Thoracic aorta (tissue), 2 donors: ENCODE measurements around the gene TMEM253. TPM values are rescaled to one million over a fixed set of nuclear protein-coding genes. Genes with fewer than 3 reads are reported as not detected.

Source experiments
- ATAC-seq: fragments of 150-250 bp; one replicate; pipeline ENCODE4 v1.8.0; 2017; ENCODE audit warnings: low read depth; ENCODE audit not compliant: insufficient number of reproducible peaks, low FRiP score
- DNase-seq: peaks from one replicate; pipeline ENCODE4 v3.0.0-alpha.2; 2020; ENCODE audit warnings: low spot score
- H3K27ac ChIP-seq, 2 donors: fragments of 200-600 bp; sonication (generic); 1 replicate in 1 of 2; 2 replicates in 1 of 2; pipeline ENCODE4 v1.5.1; 2016; ENCODE audit warnings: mild to moderate bottlenecking in 2 of 2, moderate library complexity in 2 of 2
- H3K27me3 ChIP-seq: fragments of 200-600 bp; sonication (generic); replicated peaks from 2 replicates; pipeline ENCODE4 v1.6.0; 2016; ENCODE audit warnings: mild to moderate bottlenecking; ENCODE audit not compliant: insufficient read depth
- H3K36me3 ChIP-seq: fragments of 200-600 bp; sonication (generic); one replicate; pipeline ENCODE4 v1.5.1; 2016
- H3K4me1 ChIP-seq, 2 donors: fragments of 200-600 bp; sonication (generic); 1 replicate in 1 of 2; 2 replicates in 1 of 2; pipeline versions ENCODE4 v1.5.1 to v1.6.0; 2016; ENCODE audit warnings: low read depth in 2 of 2, mild to moderate bottlenecking in 1 of 2; ENCODE audit not compliant: control insufficient read depth in 1 of 2
- H3K4me3 ChIP-seq: fragments of 200-600 bp; sonication (generic); 2 replicates; pipeline ENCODE4 v1.5.1; 2016; ENCODE audit warnings: mild to moderate bottlenecking
- H3K9me3 ChIP-seq: fragments of 200-600 bp; sonication (generic); 2 replicates; pipeline ENCODE4 v1.5.1; 2016
- total RNA-seq, 2 donors: library from RNA; depleted of rRNA; stranded (reverse); fragments of >200 nt; gene quantifications; one replicate each; pipeline versions ENCODE4 v1.1.0 to v1.2.3, GENCODE V29; 2016
- TF ChIP-seq, protein P1 (sequence below): fragments of 200-600 bp; sonication (generic); IDR thresholded peaks from one replicate; pipeline ENCODE4 v1.5.1; 2019; ENCODE audit warnings: antibody characterized with exemption

TMEM253 gene
- total RNA-seq, 2 donors from 2014 or later = not detected

DNA sequence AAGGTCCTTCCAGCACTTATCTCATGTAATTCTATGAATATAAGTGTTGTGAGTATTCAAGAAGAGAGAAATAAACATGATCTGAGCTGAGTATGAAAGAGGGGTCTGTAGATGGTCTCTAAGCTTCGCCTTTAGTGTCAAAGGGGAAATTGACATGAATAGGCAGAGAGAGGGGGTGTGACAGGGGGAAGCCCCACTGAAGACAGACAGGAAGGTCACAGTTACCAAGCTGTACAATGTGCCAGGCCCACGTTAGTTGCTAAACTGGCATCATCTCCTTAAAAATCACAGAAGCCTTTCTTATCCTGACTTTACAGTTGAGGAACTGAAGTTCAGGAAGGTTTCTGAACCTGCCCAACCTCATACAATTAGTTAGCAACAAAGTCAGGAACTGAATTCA lies 23.2 kb upstream of the TMEM253 start:
- Histone ChIP-seq H3K36me3 (peaks cover 81% of the 10 kb centered on the region), H3K4me3 (no peak overlapping the region), H3K4me1 (peaks cover 0 to 3% of the 10 kb centered on the region in 2 donors), H3K9me3 (no peaks in the 10 kb centered on the region), H3K27ac (no peak overlapping the region), H3K27me3 (no peaks in the 10 kb centered on the region)
- ATAC-seq (no peak), DNase-seq (no peak)
- TF ChIP-seq, protein P1, sequence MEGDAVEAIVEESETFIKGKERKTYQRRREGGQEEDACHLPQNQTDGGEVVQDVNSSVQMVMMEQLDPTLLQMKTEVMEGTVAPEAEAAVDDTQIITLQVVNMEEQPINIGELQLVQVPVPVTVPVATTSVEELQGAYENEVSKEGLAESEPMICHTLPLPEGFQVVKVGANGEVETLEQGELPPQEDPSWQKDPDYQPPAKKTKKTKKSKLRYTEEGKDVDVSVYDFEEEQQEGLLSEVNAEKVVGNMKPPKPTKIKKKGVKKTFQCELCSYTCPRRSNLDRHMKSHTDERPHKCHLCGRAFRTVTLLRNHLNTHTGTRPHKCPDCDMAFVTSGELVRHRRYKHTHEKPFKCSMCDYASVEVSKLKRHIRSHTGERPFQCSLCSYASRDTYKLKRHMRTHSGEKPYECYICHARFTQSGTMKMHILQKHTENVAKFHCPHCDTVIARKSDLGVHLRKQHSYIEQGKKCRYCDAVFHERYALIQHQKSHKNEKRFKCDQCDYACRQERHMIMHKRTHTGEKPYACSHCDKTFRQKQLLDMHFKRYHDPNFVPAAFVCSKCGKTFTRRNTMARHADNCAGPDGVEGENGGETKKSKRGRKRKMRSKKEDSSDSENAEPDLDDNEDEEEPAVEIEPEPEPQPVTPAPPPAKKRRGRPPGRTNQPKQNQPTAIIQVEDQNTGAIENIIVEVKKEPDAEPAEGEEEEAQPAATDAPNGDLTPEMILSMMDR = no peak

DNA sequence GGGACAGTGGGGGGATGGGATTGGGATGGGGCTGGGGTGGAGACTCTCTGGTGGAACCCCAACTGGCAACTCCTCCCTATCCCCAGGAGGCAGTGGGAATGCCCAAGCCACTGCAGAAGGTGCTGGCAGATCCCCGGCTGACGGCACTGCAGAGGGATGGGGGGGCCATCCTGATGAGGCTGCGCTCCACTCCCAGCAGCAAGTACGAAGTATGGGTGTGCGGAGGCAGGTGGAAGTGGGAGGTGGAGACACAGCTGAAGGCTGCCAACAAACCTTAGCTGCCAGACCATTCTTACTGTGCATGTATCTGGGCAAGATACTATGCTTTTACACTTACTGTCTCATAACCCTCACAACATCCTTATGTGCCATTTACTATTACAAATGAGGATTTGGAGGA lies 22.6 kb upstream of the TMEM253 start:
- H3K27ac ChIP-seq = no peak overlapping the region
- TF ChIP-seq, protein P1 = no peak
- no peak overlapping the region for H3K4me3 ChIP-seq
- no peak for ATAC-seq
- no peaks in the 10 kb centered on the region for H3K4me1 ChIP-seq
- DNase-seq = no peak
- H3K9me3 ChIP-seq = no peaks in the 10 kb centered on the region
- H3K27me3 ChIP-seq = no peaks in the 10 kb centered on the region
- peaks cover 85% of the 10 kb centered on the region for H3K36me3 ChIP-seq

DNA sequence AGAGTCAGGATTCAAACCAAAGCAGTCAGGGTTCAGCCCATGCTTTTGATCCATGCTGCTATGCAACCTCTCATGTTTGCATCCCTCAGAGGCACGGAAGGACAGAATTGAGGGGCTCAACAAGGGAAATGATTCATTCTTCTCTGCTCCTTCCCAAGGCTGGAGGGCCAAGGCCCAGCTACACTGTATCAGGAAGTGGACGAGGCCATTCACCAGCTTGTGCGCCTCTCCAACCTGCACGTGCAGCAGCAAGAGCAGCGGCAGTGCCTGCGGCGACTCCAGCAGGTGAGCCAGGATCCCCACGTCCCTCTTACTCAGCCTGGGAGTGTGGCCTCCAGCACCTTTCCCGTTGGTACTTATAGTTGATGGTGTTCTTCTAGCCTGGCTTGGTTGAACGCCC lies 22.1 kb upstream of the TMEM253 start:
- no peak overlapping the region for H3K4me3 ChIP-seq
- DNase-seq (no peak), ATAC-seq (no peak)
- TF ChIP-seq, protein P1 = no peak
- no peak overlapping the region for H3K27ac ChIP-seq
- no peaks in the 10 kb centered on the region for H3K27me3 ChIP-seq
- peaks cover 84% of the 10 kb centered on the region for H3K36me3 ChIP-seq
- no peaks in the 10 kb centered on the region for H3K9me3 ChIP-seq
- H3K4me1 ChIP-seq = no peaks in the 10 kb centered on the region

DNA sequence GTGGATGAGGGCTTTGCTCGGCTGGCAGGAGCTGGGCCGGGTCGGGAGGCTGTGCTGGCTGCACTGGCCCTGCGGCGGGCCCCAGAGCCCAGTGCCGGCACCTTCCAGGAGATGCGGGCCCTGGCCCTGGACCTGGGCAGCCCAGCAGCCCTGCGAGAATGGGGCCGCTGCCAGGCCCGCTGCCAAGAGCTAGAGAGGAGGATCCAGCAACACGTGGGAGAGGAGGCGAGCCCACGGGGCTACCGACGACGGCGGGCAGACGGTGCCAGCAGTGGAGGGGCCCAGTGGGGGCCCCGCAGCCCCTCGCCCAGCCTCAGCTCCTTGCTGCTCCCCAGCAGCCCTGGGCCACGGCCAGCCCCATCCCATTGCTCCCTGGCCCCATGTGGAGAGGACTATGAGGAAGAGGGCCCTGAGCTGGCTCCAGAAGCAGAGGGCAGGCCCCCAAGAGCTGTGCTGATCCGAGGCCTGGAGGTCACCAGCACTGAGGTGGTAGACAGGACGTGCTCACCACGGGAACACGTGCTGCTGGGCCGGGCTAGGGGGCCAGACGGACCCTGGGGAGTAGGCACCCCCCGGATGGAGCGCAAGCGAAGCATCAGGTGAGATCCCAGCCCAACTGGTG lies 19.2 kb upstream of the TMEM253 start:
- H3K4me3 ChIP-seq = no peak overlapping the region
- no peak for ATAC-seq
- no peak overlapping the region for H3K27ac ChIP-seq
- peaks cover 78% of the 10 kb centered on the region for H3K36me3 ChIP-seq
- no peaks in the 10 kb centered on the region for H3K4me1 ChIP-seq
- no peaks in the 10 kb centered on the region for H3K9me3 ChIP-seq
- TF ChIP-seq, protein P1 = no peak
- no peak for DNase-seq
- H3K27me3 ChIP-seq = no peaks in the 10 kb centered on the region

DNA sequence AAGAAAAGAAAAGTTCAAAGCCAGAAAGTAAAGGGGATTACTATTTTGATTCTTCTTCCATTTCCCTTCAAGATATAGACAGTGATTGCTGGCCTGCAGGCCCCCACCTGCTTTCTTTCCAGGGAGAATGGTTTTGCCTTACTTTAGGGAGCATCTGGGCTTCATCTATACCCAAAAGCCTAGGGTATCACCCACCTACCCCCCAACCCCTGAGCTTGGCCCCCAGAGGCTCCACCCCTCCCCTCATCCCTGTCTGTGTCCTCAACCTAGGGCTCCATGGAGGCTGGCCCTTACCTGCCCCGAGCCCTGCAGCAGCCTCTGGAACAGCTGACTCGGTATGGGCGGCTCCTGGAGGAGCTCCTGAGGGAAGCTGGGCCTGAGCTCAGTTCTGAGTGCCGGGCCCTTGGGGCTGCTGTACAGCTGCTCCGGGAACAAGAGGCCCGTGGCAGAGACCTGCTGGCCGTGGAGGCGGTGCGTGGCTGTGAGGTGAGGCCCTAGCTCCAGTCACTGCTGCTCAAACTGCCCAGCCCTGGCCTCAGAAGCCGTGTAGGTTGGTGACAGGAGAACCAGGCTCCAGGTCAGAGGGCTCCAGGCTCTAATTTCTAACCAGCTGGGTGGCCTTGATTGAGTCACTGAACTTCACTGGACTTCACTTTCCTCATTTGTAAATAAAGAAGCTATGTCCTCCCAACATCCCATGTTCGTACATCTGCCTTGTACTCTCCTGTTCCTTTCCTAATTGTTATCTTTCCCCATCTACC lies 17.1 kb upstream of the TMEM253 start:
- H3K27ac ChIP-seq = no peak overlapping the region

More for the DNA sequence above, 17.1 kb upstream of the TMEM253 start:
- no peak for ATAC-seq
- Histone ChIP-seq H3K4me3 (no peak overlapping the region), H3K4me1 (no peaks in the 10 kb centered on the region), H3K36me3 (peaks cover 62% of the 10 kb centered on the region), H3K9me3 (no peaks in the 10 kb centered on the region), H3K27me3 (no peaks in the 10 kb centered on the region)
- DNase-seq = no peak
- TF ChIP-seq, protein P1 = no peak
